ENCODE results near the gene PIEZO2.

PIEZO2 gene

GRCh38 chr18:11110509-11110908 lies 38.9 kb downstream of the PIEZO2 start:
- H3F3A ChIP-seq (ENCODE audit: insufficient read depth): no peaks in the 10 kb centered on the region
- H3K9me2 ChIP-seq (replicated peaks; ENCODE audit: insufficient read depth, low read length): no peaks in the 10 kb centered on the region
- no peak overlapping the region for H3K27ac ChIP-seq (ENCODE audit: low read depth, low read length)
- no peaks in the 10 kb centered on the region for H3K9me3 ChIP-seq (ENCODE audit: insufficient read depth, low read length)
- no peak overlapping the region for H3K4me2 ChIP-seq (ENCODE audit: low read depth, low read length, poor library complexity, severe bottlenecking)
- H3K27me3 ChIP-seq (ENCODE audit: low read length): no peaks in the 10 kb centered on the region
- no peak overlapping the region for H2AFZ ChIP-seq (ENCODE audit: low read depth, low read length, severe bottlenecking)
- H3K79me2 ChIP-seq (ENCODE audit: insufficient read depth, low read length): no peaks in the 10 kb centered on the region
- no peaks in the 10 kb centered on the region for H3K36me3 ChIP-seq (ENCODE audit: low read length)
- no peak overlapping the region for H3K4me3 ChIP-seq (ENCODE audit: insufficient read depth, low read length, poor library complexity, severe bottlenecking)
- no peak overlapping the region for H3K9ac ChIP-seq (ENCODE audit: low read length)
- TF ChIP-seq EZH2phosphoT487 (conservative IDR thresholded peaks at IDR 0.05; ENCODE audit: low read length) (no peak), CTCF (IDR thresholded peaks at IDR 0.05; ENCODE audit: insufficient read depth, low read length, poor library complexity, severe bottlenecking) (no peak)
- H4K20me1 ChIP-seq (ENCODE audit: low read depth, low read length): no peaks in the 10 kb centered on the region

- Histone ChIP-seq H3K9me3 (ENCODE audit: insufficient read depth, low read length) (no peaks in the 10 kb centered on the region), H3K9me2 (replicated peaks; ENCODE audit: insufficient read depth, low read length) (no peaks in the 10 kb centered on the region), H4K20me1 (ENCODE audit: low read depth, low read length) (no peaks in the 10 kb centered on the region), H3K9ac (ENCODE audit: low read length) (no peak overlapping the region), H3K36me3 (ENCODE audit: low read length) (no peaks in the 10 kb centered on the region), H2AFZ (ENCODE audit: low read depth, low read length, severe bottlenecking) (no peak overlapping the region), H3K4me3 (ENCODE audit: insufficient read depth, low read length, poor library complexity, severe bottlenecking) (no peak overlapping the region), H3F3A (ENCODE audit: insufficient read depth) (no peaks in the 10 kb centered on the region), H3K27me3 (ENCODE audit: low read length) (no peaks in the 10 kb centered on the region), H3K79me2 (ENCODE audit: insufficient read depth, low read length) (no peaks in the 10 kb centered on the region), H3K27ac (ENCODE audit: low read depth, low read length) (no peak overlapping the region), H3K4me2 (ENCODE audit: low read depth, low read length, poor library complexity, severe bottlenecking) (no peak overlapping the region)
- TF ChIP-seq EZH2phosphoT487 (conservative IDR thresholded peaks at IDR 0.05; ENCODE audit: low read length): no peak
- no peak for TF ChIP-seq CTCF (IDR thresholded peaks at IDR 0.05; ENCODE audit: insufficient read depth, low read length, poor library complexity, severe bottlenecking)
These were observed 40.4 kb downstream of the PIEZO2 start for GRCh38 chr18:11108947-11109346.

GRCh38 chr18:11106894-11107293 lies 42.5 kb downstream of the PIEZO2 start:
- no peaks in the 10 kb centered on the region for H3F3A ChIP-seq (ENCODE audit: insufficient read depth)
- H3K27ac ChIP-seq (ENCODE audit: low read depth, low read length): no peak overlapping the region
- H3K9me3 ChIP-seq (ENCODE audit: insufficient read depth, low read length): no peaks in the 10 kb centered on the region
- no peak overlapping the region for H3K4me2 ChIP-seq (ENCODE audit: low read depth, low read length, poor library complexity, severe bottlenecking)
- H2AFZ ChIP-seq (ENCODE audit: low read depth, low read length, severe bottlenecking): no peak overlapping the region
- no peak overlapping the region for H3K4me3 ChIP-seq (ENCODE audit: insufficient read depth, low read length, poor library complexity, severe bottlenecking)
- no peak for TF ChIP-seq EZH2phosphoT487 (conservative IDR thresholded peaks at IDR 0.05; ENCODE audit: low read length)
- TF ChIP-seq CTCF (IDR thresholded peaks at IDR 0.05; ENCODE audit: insufficient read depth, low read length, poor library complexity, severe bottlenecking): no peak
- H3K9ac ChIP-seq (ENCODE audit: low read length): no peak overlapping the region
- no peaks in the 10 kb centered on the region for H3K79me2 ChIP-seq (ENCODE audit: insufficient read depth, low read length)
- H3K9me2 ChIP-seq (replicated peaks; ENCODE audit: insufficient read depth, low read length): no peaks in the 10 kb centered on the region
- no peaks in the 10 kb centered on the region for H3K36me3 ChIP-seq (ENCODE audit: low read length)
- H3K27me3 ChIP-seq (ENCODE audit: low read length): no peaks in the 10 kb centered on the region
- H4K20me1 ChIP-seq (ENCODE audit: low read depth, low read length): no peaks in the 10 kb centered on the region

Data from SU-DHL-6 (cell line).